GM06990 (cell line): ENCODE results near the gene SPAM1.
A peak's percentile ranks its signal among the peaks of the same experiment; 100 is the strongest.

Source experiments
- DNase-seq: peaks from one replicate; pipeline ENCODE4 v3.0.0-alpha.2; 2011; ENCODE audit not compliant: insufficient read length; ENCODE audit errors: extremely low read depth
- H3K27me3 ChIP-seq: replicated peaks from 2 replicates; pipeline ENCODE4 v1.6.0; 2011; ENCODE audit warnings: low read length; ENCODE audit not compliant: control insufficient read depth, insufficient read depth
- H3K36me3 ChIP-seq: 2 replicates; pipeline ENCODE4 v1.5.1; 2011; ENCODE audit warnings: low read length; ENCODE audit not compliant: control insufficient read depth, insufficient read depth
- H3K4me3 ChIP-seq: replicated peaks from 2 replicates; pipeline ENCODE4 v1.5.1; 2011; ENCODE audit warnings: low read depth, mild to moderate bottlenecking, control low read depth, low read length
- TF ChIP-seq, protein P1 (sequence below): IDR thresholded peaks from 2 replicates; pipeline ENCODE4 v1.5.1; 2011; ENCODE audit warnings: low read length, control low read depth, mild to moderate bottlenecking, inconsistent platforms; ENCODE audit not compliant: insufficient read depth, poor library complexity, severe bottlenecking

The SPAM1 gene

DNA sequence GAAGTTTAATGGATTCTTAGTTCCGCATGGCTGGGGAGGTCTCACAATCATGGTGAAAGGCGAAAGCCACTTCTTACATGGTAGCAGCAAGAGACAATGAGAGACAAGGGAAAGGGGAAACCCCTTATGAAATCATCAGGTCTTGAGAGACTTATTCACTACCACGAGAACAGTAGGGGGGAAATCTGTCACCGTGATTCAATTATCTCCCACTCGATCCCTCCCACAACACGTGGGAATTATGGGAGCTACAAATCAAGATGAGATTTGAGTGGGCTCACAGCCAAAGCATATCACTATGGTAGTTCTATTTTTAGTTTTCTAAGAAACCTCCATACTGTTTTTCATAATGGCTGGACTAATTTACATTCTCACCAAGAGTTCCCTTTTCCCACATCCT, 36.7 kb downstream of the SPAM1 start:
- DNase-seq, result no peak
- Histone ChIP-seq H3K27me3 (no peaks in the 10 kb centered on the region), H3K4me3 (no peak overlapping the region), H3K36me3 (no peaks in the 10 kb centered on the region)
- TF ChIP-seq, protein P1, sequence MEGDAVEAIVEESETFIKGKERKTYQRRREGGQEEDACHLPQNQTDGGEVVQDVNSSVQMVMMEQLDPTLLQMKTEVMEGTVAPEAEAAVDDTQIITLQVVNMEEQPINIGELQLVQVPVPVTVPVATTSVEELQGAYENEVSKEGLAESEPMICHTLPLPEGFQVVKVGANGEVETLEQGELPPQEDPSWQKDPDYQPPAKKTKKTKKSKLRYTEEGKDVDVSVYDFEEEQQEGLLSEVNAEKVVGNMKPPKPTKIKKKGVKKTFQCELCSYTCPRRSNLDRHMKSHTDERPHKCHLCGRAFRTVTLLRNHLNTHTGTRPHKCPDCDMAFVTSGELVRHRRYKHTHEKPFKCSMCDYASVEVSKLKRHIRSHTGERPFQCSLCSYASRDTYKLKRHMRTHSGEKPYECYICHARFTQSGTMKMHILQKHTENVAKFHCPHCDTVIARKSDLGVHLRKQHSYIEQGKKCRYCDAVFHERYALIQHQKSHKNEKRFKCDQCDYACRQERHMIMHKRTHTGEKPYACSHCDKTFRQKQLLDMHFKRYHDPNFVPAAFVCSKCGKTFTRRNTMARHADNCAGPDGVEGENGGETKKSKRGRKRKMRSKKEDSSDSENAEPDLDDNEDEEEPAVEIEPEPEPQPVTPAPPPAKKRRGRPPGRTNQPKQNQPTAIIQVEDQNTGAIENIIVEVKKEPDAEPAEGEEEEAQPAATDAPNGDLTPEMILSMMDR, result no peak

DNA sequence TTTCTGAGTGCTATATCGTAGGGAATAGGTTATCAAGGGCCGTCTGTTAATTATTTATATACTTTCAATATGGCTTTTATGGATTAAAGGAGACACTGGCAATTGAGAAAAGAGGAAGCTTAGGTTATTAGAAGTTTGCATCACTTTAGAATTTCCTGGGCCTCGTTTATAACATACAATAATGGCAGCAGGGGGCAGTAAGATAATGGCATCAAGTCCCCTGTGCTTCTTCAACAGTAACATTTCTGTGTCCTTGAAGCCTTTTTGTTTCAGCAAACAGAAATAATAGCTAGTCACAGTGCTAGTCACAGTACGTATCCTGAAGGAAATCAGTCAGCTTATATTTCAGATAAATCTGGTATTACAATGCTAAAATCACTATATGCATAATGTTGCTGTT, 41.9 kb downstream of the SPAM1 start:
- Histone ChIP-seq H3K27me3 (no peaks in the 10 kb centered on the region), H3K36me3 (no peaks in the 10 kb centered on the region), H3K4me3 (no peak overlapping the region)
- TF ChIP-seq, protein P1, result peak; percentile 60
- no peak for DNase-seq

DNA sequence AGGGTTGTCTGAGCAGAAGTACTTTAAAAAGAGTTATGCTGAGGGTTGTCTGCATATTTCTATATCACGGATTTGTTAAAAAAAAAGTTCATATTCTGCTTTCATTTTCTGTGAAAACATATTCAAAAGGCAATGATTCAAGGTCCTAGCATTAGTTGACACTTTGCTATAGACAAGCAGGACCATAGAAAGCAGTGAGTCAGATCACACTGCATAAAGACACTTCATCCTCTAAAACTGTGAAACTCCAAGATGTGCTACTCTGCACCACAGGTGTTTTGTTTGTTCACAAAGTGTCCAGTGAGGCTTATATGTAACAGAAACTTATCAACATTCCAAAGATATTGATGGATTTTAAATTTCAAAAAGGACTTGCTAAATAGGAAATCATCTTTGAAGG, 47.0 kb downstream of the SPAM1 start:
- H3K36me3 ChIP-seq, result no peaks in the 10 kb centered on the region
- no peak for DNase-seq
- TF ChIP-seq, protein P1, result no peak
- no peak overlapping the region for H3K4me3 ChIP-seq
- H3K27me3 ChIP-seq, result no peaks in the 10 kb centered on the region

DNA sequence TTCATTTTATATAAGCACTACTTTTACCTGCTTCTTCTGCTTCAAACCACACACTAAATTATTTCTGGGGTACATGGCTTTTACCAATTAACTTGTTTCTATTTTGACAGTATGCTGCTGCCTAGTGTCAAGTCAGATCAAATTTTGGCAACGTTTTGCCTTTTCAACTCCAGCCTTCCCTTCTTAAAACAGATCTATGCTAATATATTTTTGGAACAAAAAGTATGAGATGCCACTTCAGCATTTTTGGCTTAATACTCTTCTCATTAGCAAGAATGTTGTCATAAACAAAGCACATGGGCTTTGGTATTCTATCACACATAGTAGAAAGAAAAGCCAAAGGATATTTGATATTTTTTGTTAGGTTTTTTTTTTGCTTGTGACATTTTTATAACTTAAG, 47.8 kb downstream of the SPAM1 start:
- TF ChIP-seq, protein P1, result no peak
- no peak for DNase-seq
- Histone ChIP-seq H3K36me3 (no peaks in the 10 kb centered on the region), H3K27me3 (no peaks in the 10 kb centered on the region), H3K4me3 (no peak overlapping the region)

DNA sequence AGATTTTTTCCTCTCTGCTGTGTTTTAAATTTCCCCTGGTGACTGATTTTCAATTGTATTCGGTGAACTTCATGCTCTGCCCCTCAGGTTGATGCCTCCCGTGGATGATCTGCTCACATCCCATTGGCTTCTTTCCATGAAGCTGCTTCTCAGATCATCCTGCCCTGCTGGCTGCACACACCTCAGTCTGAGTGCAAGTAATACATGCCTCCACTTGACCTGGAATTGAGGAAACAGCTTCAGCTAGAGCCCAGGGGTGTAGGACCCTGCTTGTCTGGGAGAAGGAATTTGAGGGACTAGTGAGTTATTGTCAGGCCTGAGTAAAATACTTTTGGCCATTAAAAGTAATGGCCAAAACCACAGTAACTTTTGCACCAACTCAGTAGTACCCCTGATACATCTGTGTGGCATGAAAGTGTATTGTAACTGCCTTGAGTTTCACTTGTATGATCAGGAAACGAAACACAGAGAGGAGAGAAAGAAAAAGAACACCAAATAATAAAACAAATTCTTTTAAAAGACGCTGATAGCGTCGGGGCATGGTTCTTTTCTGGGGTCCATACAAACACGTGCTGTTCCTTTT, 49.4 kb downstream of the SPAM1 start:
- peak; percentile 8 for DNase-seq
- Histone ChIP-seq H3K27me3 (no peaks in the 10 kb centered on the region), H3K36me3 (no peaks in the 10 kb centered on the region), H3K4me3 (no peak overlapping the region)
- TF ChIP-seq, protein P1, result no peak

DNA sequence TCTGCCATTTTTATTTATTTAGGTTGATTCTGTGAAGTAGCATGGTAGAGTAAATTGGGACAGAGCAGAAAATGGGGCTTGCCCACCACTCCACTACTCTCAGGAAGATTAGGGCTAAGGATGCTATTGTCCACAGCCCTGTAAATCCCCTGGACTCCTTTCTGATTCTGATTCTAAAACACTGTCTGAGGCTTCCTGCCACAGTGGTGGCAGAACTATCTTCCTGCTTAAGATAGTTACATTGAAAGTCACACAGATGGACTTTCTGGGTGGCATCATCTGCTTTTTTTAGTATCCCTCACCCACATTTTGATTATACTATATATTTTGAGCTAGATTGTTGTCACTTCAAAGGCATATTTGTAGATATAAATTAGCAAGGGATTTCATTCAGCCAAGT, 50.0 kb downstream of the SPAM1 start:
- DNase-seq, result no peak
- H3K36me3 ChIP-seq, result no peaks in the 10 kb centered on the region
- H3K4me3 ChIP-seq, result no peak overlapping the region
- H3K27me3 ChIP-seq, result no peaks in the 10 kb centered on the region
- TF ChIP-seq, protein P1, result no peak
